ENCODE results near the gene LAMA3.

LAMA3 gene

GRCh38 chr18:23662309-23663263 is 26.7 kb upstream of the LAMA3 start, which contains the start of gene ANKRD29:
Gene ANKRD29, minus strand, starts transcription at chr18:23662911. Its CDS starts 181 bp downstream, at chr18:23662730.
- DNase-seq (ENCODE audit: low spot score) = peak; percentile 66

GRCh38 chr18:23664674-23665073 is 24.6 kb upstream of the LAMA3 start:
- DNase-seq (ENCODE audit: low spot score) = no peak

More at GRCh38 chr18:23662309-23663263, 26.7 kb upstream of the LAMA3 start, which contains the start of gene ANKRD29:
- no peak for TF ChIP-seq CTCF (IDR thresholded peaks at IDR 0.05; ENCODE audit: extremely low read depth, missing control alignments)

GRCh38 chr18:23667114-23667513 is 22.1 kb upstream of the LAMA3 start:
- no peak for DNase-seq (ENCODE audit: low spot score)
- no peak for TF ChIP-seq CTCF (IDR thresholded peaks at IDR 0.05; ENCODE audit: extremely low read depth, missing control alignments)

More at GRCh38 chr18:23664674-23665073, 24.6 kb upstream of the LAMA3 start:
- no peak for TF ChIP-seq CTCF (IDR thresholded peaks at IDR 0.05; ENCODE audit: extremely low read depth, missing control alignments)

GRCh38 chr18:23668731-23669130 is 20.5 kb upstream of the LAMA3 start:
- DNase-seq (ENCODE audit: low spot score) = no peak
- TF ChIP-seq CTCF (IDR thresholded peaks at IDR 0.05; ENCODE audit: extremely low read depth, missing control alignments) = no peak

- TF ChIP-seq CTCF (IDR thresholded peaks at IDR 0.05; ENCODE audit: extremely low read depth, missing control alignments) = no peak
- DNase-seq (ENCODE audit: low spot score) = no peak
Measured at GRCh38 chr18:23669202-23669766, 20.0 kb upstream of the LAMA3 start.

GRCh38 chr18:23669804-23670405 is 19.3 kb upstream of the LAMA3 start:
- TF ChIP-seq CTCF (IDR thresholded peaks at IDR 0.05; ENCODE audit: extremely low read depth, missing control alignments) = no peak
- no peak for DNase-seq (ENCODE audit: low spot score)

GRCh38 chr18:23671564-23671963 is 17.7 kb upstream of the LAMA3 start:
- DNase-seq (ENCODE audit: low spot score) = no peak
- no peak for TF ChIP-seq CTCF (IDR thresholded peaks at IDR 0.05; ENCODE audit: extremely low read depth, missing control alignments)
